Nephron (organoid): ENCODE data around the gene CD6.

Experiments used
- H3K27ac Mint-ChIP-seq, 3 experiments: 2 replicates each; pipeline ENCODE4 v1.8.0; 2020; ENCODE audit warnings: mixed read lengths in 3 of 3, mild to moderate bottlenecking in 2 of 3, moderate library complexity in 1 of 3
- H3K27me3 Mint-ChIP-seq: 2 replicates; pipeline ENCODE4 v1.8.0; 2021; ENCODE audit warnings: low read depth, mild to moderate bottlenecking, moderate library complexity, mixed read lengths
- H3K36me3 Mint-ChIP-seq: 2 replicates; pipeline ENCODE4 v1.8.0; 2020; ENCODE audit warnings: low read depth, mixed read lengths
- H3K4me1 Mint-ChIP-seq: 2 replicates; pipeline ENCODE4 v1.8.0; 2020; ENCODE audit warnings: mixed read lengths
- H3K4me3 Mint-ChIP-seq, 3 experiments: 2 replicates each; pipeline ENCODE4 v1.8.0; 2020; ENCODE audit warnings: mild to moderate bottlenecking in 3 of 3, mixed read lengths in 3 of 3, moderate library complexity in 2 of 3
- H3K9me3 Mint-ChIP-seq: 2 replicates; pipeline ENCODE4 v1.8.0; 2020; ENCODE audit warnings: mixed read lengths
- TF ChIP-seq, protein P1 (sequence below), 3 experiments: fragments of 200-600 bp; sonication (generic); IDR thresholded peaks; one replicate each; pipeline ENCODE4 v1.5.0; 2021; ENCODE audit warnings: antibody characterized with exemption in 3 of 3; ENCODE audit not compliant: unreplicated experiment in 3 of 3

CD6 gene

GRCh38 chr11:61042537-61042936 lies 71.1 kb downstream of the CD6 start:
- no peaks in the 10 kb centered on the region for H3K36me3 Mint-ChIP-seq
- no peaks in the 10 kb centered on the region for H3K9me3 Mint-ChIP-seq
- H3K27ac Mint-ChIP-seq: peak overlapping the region; percentile 70 to 87 (median 84)
- peaks cover 22% of the 10 kb centered on the region for H3K4me1 Mint-ChIP-seq
- H3K27me3 Mint-ChIP-seq: peaks cover 3% of the 10 kb centered on the region
- TF ChIP-seq, protein P1, sequence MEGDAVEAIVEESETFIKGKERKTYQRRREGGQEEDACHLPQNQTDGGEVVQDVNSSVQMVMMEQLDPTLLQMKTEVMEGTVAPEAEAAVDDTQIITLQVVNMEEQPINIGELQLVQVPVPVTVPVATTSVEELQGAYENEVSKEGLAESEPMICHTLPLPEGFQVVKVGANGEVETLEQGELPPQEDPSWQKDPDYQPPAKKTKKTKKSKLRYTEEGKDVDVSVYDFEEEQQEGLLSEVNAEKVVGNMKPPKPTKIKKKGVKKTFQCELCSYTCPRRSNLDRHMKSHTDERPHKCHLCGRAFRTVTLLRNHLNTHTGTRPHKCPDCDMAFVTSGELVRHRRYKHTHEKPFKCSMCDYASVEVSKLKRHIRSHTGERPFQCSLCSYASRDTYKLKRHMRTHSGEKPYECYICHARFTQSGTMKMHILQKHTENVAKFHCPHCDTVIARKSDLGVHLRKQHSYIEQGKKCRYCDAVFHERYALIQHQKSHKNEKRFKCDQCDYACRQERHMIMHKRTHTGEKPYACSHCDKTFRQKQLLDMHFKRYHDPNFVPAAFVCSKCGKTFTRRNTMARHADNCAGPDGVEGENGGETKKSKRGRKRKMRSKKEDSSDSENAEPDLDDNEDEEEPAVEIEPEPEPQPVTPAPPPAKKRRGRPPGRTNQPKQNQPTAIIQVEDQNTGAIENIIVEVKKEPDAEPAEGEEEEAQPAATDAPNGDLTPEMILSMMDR (IDR thresholded peaks at IDR 0.05; ENCODE audit: unreplicated experiment in 3 of 3): no peak
- H3K4me3 Mint-ChIP-seq: no peak overlapping the region

GRCh38 chr11:61042961-61043540 lies 71.6 kb downstream of the CD6 start:
- Mint-ChIP-seq H3K4me1 (peaks cover 18% of the 10 kb centered on the region), H3K27ac (peak overlapping the region in 1 of 3 experiments; percentile 84), H3K36me3 (no peaks in the 10 kb centered on the region), H3K27me3 (peaks cover 3% of the 10 kb centered on the region), H3K9me3 (no peaks in the 10 kb centered on the region), H3K4me3 (no peak overlapping the region)
- TF ChIP-seq, protein P1 (IDR thresholded peaks at IDR 0.05; ENCODE audit: unreplicated experiment in 3 of 3): no peak

DNA sequence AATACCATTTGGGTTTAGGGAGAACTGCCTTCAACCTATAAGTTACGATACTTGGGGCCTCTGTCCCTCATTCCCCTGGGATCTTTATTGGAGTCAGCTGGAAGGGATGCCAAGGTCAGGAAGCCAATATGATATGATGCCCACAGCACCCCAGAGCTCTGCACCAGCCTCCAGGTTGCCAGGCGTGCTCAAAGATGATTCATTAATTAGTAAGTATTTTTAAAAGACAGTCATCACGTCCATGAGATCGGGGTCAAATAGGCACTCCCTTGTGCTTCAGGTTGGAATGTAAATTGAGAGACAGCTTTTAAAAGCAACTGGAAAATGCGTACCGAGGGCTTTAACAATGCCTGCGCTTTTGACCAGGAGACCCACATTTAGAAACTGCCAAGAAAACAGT lies 73.8 kb downstream of the CD6 start:
- Mint-ChIP-seq H3K9me3 (peaks cover 3% of the 10 kb centered on the region), H3K4me3 (no peak overlapping the region), H3K27me3 (peaks cover 10% of the 10 kb centered on the region), H3K36me3 (no peaks in the 10 kb centered on the region), H3K27ac (no peak overlapping the region), H3K4me1 (peaks cover 10% of the 10 kb centered on the region)
- TF ChIP-seq, protein P1 (IDR thresholded peaks at IDR 0.05; ENCODE audit: unreplicated experiment in 3 of 3): no peak

DNA sequence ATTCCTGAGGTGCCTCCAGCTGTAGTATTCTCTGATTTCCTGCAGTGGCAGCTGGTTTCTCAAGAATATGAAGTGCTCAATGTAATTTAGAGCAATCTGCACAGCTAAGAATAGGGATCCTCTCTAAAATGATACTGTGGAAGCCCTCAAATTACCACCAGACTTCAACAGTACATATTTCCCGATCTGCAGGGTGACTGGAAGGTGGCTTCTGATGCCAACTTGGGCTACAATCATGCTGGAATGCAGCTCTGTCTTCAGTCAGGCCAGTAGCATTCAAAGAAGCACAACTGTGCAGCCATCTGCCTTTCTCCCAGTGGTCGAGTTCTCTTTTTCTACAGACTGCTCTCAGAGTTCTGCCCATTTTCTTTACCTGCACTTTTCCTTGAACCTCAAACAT lies 75.4 kb downstream of the CD6 start:
- Mint-ChIP-seq H3K9me3 (peaks cover 8% of the 10 kb centered on the region), H3K27me3 (peaks cover 10% of the 10 kb centered on the region), H3K36me3 (no peaks in the 10 kb centered on the region), H3K27ac (no peak overlapping the region), H3K4me3 (no peak overlapping the region), H3K4me1 (peaks cover 6% of the 10 kb centered on the region)
- TF ChIP-seq, protein P1 (IDR thresholded peaks at IDR 0.05; ENCODE audit: unreplicated experiment in 3 of 3): no peak

DNA sequence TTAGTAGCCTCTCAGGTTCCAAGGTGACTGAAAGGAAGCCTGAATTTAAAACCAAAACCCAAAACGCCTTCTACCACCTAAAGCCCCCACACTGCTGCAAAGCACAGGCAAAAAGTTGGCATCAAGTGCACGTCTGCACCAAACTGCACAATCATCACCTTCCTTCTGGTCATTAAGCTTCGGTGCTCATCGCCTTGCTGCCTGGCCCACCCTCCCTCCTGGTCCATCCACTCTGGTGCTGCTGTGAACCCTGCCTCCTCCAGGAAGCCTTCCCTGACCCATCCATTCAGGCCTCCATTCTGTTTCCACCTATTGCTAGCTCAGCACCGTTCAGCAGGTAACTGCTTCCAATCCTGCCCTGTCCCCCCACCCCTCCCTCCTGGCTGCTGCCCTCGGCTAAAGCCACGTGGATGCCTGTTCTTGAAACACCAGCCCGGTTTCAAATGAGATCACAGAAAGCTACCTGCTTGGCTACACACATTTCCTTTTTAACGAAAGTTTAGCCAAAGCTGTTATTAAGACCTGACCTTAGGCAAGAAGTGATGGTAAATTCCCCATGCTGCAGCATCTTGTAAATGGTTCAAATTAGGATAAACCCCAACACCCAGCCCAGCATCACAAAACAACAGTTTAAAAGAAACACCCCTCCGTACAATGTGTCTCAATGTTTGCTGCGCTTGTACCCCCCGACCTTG lies 77.0 kb downstream of the CD6 start:
- H3K36me3 Mint-ChIP-seq: no peaks in the 10 kb centered on the region
- TF ChIP-seq, protein P1 (IDR thresholded peaks at IDR 0.05; ENCODE audit: unreplicated experiment in 3 of 3): no peak
- no peak overlapping the region for H3K27ac Mint-ChIP-seq
- H3K4me1 Mint-ChIP-seq: no peaks in the 10 kb centered on the region
- peaks cover 12% of the 10 kb centered on the region for H3K27me3 Mint-ChIP-seq
- H3K9me3 Mint-ChIP-seq: peaks cover 8% of the 10 kb centered on the region
- H3K4me3 Mint-ChIP-seq: no peak overlapping the region

DNA sequence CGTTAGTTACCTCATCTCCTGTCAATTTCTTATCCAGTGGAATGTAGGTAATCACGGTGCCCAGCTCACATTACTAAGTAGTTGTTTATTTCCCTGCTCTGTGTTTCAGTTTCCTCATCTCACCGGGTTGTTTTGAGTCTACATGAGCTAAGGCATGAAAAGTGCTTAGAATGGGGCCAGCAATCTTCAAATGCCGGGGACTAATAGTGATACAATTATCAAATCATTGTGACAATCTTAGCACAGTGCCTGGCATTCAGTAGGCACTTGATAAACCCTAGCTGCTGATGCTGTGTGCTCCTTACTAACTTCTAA lies 77.5 kb downstream of the CD6 start:
- Mint-ChIP-seq H3K9me3 (peaks cover 8% of the 10 kb centered on the region), H3K27ac (no peak overlapping the region), H3K36me3 (no peaks in the 10 kb centered on the region), H3K4me3 (no peak overlapping the region), H3K27me3 (peaks cover 15% of the 10 kb centered on the region), H3K4me1 (no peaks in the 10 kb centered on the region)
- TF ChIP-seq, protein P1 (IDR thresholded peaks at IDR 0.05; ENCODE audit: unreplicated experiment in 3 of 3): no peak
